GM19324 (cell line): ENCODE data around the gene CAMK2B.
A peak's percentile ranks its signal among the peaks of the same experiment; 100 is the strongest.

ENCODE experiments used
- ATAC-seq: cut with Tn5 transposase; IDR thresholded peaks from one replicate; pipeline ENCODE4 v1.9.1; 2021; ENCODE audit warnings: mild to moderate bottlenecking, moderate library complexity; ENCODE audit not compliant: unreplicated experiment, low FRiP score

CAMK2B gene

GRCh38 chr7:44259547-44260457 is 65.6 kb downstream of the CAMK2B start:
- ATAC-seq = no peak

GRCh38 chr7:44258865-44259546 is 66.4 kb downstream of the CAMK2B start:
- no peak for ATAC-seq

GRCh38 chr7:44258423-44258760 is 67.0 kb downstream of the CAMK2B start:
- ATAC-seq = no peak

- peak; percentile 83 for ATAC-seq
Observed at GRCh38 chr7:44257618-44258422, 67.6 kb downstream of the CAMK2B start.

GRCh38 chr7:44257213-44257612 is 68.2 kb downstream of the CAMK2B start:
- ATAC-seq = no peak

GRCh38 chr7:44256459-44256858 is 68.9 kb downstream of the CAMK2B start:
- ATAC-seq = no peak

GRCh38 chr7:44251881-44252280 is 73.5 kb downstream of the CAMK2B start:
- no peak for ATAC-seq

- no peak for ATAC-seq
Observed at GRCh38 chr7:44251269-44251668, 74.1 kb downstream of the CAMK2B start.

GRCh38 chr7:44249639-44250234 is 75.7 kb downstream of the CAMK2B start:
- ATAC-seq = no peak

GRCh38 chr7:44247868-44248651 is 77.3 kb downstream of the CAMK2B start:
- no peak for ATAC-seq

- no peak for ATAC-seq
Observed at GRCh38 chr7:44246396-44247113, 78.8 kb downstream of the CAMK2B start.

- ATAC-seq = no peak
Observed at GRCh38 chr7:44244282-44244681, 81.1 kb downstream of the CAMK2B start.

- ATAC-seq = no peak
Observed at GRCh38 chr7:44242091-44242490, 83.3 kb downstream of the CAMK2B start.

- peak; percentile 72 for ATAC-seq
Observed at GRCh38 chr7:44240983-44241510, 84.3 kb downstream of the CAMK2B start.

GRCh38 chr7:44240376-44240775 is 85.0 kb downstream of the CAMK2B start:
- ATAC-seq = no peak

- ATAC-seq = no peak
Observed at GRCh38 chr7:44239361-44239760, 86.0 kb downstream of the CAMK2B start.

GRCh38 chr7:44238116-44238695 is 87.2 kb downstream of the CAMK2B start:
- ATAC-seq = no peak

GRCh38 chr7:44237696-44238095 is 87.7 kb downstream of the CAMK2B start:
- ATAC-seq = no peak

GRCh38 chr7:44236333-44236728 is 89.1 kb downstream of the CAMK2B start:
- no peak for ATAC-seq
